ENCODE measurements around the gene SMDT1.
"Not testable (repeated sequence)": the region's sequence is repeated elsewhere in the genome, so short reads cannot be mapped to it uniquely, and the experiment has no call there.

The SMDT1 gene

DNA sequence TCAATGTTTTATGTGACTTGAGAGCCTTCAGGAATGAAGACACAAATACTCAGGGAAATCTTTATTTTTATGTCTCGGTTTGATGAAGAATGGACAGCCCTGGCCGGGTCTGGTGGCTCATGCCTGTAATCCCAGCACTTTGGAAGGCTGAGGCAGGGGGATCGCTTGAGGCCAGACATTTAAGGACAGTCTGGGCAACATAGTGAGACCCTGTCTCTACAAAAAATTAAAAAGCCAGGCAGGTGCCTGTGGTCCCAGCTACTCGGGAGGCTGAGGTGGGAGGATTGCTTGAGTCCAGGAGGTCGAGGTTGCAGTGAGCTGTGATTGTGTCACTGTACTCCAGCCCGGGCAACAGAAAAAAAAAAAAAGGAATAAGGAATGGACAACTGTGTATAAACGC is 8.0 kb upstream of the SMDT1 start:
- DNase-seq, result not testable (repeated sequence)

DNA sequence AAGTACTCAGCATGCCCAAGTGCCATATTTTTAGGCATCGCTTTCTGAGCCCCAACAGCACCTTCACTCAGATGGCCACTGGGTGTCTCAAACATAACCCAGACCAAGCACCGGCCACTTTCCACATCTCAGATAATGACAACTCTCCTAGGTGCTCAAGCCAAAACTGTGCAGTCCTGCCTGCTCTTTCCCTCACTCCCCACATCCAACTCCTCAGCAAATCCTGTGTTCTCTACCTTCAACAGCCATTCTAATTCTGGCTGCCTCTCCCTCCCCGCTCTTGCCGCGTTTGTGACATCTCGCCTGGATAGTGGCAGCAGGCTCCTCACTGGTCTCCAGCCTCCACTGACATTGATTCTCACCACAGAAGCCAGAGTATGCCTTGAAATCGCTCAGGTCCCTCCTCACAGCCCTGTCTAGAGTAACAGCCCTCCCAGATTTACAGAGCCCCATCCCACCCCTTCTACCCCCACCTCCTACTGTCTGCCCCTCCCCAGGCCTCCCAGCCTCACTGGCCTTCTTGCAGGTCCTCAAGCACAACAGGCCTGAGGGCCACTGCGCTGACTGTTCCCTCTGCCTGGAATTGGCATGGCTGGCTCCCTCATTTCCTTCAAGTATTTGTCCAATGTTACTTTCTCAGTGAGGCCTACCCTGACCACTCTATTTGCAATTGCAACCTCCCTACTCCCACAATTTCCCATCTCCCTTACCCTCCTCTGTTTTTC is 6.7 kb upstream of the SMDT1 start:
- DNase-seq, result no peak

DNA sequence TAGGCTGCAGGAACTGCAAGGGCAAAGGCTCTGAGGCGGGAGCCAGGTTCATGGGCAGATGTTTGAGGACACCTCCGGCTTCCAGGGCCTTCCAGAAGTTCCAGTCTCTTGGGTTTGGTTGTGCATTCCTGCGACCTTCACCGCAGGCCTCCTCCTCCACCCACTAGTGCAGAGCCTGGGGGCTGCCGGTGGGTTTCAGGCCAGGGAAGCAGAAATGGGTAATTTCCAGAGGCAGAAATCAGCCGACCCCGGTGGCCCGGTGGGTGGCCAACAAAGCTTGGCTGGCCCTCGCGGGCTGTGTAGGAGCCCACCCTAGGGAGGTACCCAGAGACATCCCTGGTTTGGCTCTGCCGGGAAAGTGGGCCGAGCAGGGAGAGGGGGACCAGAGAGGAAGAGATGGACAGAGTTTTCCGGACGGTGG is 5.9 kb upstream of the SMDT1 start:
- DNase-seq, result no peak

DNA sequence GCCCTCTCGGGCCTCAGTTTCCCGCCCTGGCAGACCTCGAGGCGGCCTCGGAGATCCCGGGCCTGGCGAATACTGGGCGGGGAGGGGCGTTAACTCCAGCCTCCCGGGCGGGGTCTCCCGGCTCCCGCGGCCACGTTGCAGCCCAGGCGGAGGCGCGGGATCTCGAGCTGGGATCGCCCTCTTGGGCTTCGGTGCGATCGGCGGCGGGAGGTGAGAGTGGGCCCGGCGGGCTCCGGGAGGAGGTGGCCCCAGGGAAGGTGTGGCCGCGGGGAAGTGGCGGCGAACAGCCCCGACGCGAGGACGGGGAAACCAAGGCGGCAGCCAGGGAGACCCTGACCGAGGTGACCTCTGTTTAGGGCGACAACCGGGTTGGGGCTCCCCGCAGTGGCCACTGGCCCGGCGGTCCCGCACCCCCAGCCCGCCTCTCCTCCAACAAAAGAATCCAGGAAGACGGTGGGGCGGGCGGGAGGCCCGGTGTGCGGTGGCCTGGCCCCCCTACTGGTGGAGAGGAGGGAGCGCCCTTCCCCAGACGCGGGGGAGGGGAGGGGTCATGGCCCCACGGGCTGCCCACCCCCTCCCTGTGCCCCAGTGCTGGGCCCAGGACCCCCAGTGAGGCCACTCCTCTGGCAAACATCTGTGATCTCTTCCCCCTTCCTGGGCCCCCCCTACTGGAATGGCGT is 5.2 kb upstream of the SMDT1 start, which contains the start of gene PHETA2:
TSS of gene PHETA2 (plus strand) at position 117 of the 680 bp plus-strand sequence. CDS start 3,046 bp downstream, outside the sequence.
- no peak for DNase-seq

DNA sequence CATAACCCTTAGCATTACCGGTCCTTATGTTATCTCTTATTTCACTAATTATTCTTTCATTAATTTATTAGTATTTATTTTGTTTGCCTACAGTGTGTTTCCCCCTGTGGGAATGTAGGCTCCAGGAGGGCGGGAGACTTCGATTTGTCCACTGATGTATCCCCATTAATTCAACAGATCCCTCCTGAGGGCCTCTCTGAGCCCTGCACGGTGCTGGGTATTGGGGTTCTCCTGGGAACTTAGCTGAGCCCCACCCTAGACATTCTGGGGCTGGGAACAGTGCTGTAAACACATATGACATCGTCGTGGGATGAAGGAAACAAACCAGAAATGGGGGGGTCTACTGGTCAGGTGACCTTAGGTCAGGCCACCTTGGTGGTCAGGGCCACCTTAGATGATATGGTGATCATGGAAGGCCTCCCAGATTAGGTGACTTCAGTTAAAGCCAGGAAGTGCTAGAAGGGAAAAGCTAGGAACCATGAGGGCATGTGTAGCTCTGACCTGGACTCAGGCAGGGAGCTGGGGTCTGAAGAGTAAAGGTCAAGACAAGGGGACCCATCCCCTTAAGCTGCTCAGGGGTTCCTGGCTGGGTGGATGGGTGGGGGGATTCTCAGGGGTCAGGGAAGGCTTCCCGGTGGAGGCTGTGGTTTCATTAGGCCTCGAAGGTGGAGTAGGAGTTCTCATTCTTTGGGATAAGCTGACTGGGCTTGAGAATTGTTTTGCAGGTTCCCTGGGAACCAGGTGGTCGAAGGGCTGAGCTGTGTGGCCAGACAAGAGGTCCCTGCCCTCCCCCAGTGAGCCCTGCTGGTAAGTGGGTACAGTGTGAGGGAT is 4.4 kb upstream of the SMDT1 start:
- no peak for DNase-seq

DNA sequence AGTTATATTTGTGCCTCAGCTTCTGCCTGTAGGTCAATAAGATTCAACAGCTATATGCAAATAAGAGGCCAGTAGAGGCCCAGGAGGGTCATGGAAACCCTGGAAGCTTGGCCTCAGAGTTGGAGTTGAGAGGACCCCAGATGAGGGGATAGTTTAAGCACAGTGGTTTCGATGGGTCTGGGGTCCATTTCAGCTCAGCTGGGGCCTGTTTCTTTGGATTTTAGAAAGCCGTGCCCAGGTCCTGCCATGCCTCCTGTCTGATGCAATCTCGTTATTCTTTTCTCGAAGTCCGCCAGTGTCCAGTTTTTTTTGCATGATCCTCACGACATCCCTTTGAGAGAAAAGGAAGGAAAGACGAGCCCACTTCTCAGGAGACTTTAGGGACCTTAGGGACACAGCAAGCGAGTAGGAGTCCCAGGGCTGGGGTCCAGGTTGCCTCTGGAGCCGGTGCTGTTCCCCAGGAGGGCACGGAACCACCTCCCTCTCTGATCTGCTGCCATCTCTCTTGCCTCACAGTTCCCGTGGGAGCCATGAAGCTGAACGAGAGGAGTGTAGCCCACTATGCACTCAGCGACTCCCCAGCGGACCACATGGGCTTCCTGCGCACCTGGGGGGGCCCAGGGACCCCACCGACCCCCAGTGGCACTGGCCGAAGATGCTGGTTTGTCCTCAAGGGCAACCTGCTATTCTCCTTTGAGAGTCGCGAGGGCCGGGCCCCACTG is 2.6 kb upstream of the SMDT1 start:
- DNase-seq, result no peak

DNA sequence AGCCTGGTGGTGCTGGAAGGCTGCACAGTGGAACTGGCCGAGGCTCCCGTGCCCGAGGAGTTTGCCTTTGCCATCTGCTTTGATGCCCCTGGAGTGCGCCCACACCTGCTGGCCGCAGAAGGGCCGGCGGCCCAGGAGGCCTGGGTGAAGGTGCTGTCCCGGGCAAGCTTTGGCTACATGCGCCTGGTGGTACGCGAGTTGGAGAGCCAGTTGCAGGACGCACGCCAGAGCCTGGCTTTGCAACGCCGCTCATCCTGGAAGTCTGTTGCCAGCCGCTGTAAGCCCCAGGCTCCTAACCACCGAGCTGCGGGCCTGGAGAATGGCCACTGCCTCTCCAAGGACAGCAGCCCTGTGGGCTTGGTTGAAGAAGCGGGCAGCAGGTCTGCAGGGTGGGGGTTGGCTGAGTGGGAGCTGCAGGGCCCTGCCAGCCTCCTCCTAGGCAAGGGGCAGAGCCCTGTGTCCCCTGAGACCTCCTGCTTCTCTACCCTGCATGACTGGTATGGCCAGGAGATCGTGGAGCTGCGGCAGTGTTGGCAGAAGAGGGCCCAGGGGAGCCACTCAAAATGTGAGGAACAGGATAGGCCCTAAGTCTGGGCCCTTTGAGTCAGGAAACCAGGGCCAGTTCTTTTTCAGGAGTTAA is 1.9 kb upstream of the SMDT1 start:
- no peak for DNase-seq

DNA sequence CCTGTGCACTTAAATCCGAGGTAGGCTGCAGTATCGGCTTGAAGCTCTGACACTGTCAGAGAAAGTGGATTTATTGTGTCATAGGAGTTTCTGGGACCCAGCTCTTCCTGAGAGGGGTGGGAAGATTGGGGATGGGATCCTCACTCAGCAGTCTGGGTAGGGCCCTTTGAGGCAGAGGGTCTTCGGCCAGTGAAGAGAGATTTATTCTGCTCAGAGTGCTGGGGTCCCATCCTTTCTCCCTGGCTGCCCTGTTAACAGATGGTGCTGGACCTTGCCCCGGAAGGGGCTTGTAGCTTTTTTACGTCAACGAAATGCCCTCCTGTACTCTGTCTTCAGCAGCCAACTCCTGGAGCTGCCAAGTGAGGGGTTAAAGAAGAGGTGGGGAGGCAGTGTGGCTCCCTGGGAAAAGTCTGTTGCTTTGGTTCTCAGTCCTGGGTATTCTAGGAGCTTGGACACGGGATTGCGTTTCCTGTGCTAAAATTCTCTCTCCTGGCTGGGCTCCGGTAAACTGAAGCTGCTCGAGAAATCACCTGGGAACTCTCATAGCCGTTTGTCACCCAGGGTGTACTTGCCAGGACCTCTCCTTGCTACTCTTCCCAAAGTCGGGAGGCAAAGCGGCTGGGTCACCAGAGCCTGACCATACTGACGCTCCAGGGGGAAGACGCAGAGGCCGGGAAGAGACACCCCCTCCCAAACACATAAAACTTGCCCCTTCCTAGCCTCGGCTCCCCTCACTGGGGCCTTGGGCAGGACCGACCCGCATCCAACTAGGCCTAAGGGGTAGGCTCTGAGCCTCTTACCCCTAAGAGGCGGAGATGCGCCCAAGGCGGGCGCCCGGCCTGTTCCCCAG is 806 bp upstream of the SMDT1 start:
- DNase-seq, result peak; percentile 10

DNA sequence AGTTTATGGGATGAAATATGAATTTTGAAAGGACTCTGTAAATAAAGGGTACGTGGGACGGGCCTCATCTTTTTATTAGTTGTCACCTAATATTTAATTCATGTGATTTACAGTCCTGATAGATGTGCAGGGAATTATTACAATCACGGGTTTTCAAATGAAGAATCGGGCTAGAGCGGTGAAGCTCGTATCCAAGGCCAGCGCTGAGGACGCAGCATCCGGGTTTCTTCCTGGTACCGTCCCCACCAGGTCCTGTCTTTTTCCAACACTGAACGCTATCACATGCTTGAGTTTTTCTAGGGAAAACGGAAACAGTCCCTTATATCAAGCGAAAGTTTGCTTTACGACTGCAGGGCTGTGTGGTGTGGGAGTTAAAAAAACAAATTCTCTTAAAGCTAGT is 787 bp downstream of the SMDT1 start:
- no peak for DNase-seq

DNA sequence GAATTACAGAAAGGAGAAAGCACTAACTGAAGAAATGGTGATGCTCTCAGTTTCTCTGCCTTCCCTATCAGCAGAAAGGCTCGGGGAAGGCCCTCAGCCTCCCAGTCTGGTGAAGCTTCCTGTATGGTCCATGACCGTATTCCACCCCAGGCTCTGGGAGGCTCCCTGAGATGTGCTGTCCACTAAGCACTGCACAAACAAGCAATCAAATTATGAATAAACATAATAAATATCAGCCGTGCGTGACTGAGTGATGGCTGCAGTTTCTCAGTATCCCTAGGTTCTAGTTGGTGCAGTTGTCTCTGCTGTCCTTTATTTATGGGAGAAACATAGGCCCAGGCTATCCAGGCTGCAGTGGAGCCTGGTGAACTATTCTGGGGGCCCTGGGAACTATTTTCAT is 3.6 kb downstream of the SMDT1 start:
- DNase-seq, result no peak

DNA sequence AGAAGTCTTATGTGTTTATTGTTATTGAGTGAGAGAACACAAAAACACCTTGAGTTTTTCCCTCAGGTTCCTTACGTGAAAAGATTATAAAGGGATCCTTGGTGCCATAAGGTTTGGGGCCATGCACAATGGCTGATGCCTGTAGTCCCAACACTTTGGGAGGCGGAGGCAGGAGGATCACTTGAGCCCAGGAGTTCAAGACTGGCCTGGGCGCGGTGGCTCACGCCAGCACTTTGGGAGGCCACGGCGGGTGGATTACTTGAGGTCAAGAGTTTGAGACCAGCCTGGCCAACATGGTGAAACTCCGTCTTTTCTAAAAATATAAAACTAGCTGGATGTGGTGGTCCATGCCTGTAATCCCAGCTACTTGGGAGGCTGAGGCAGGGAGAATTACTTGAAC is 5.4 kb downstream of the SMDT1 start:
- DNase-seq, result no peak

DNA sequence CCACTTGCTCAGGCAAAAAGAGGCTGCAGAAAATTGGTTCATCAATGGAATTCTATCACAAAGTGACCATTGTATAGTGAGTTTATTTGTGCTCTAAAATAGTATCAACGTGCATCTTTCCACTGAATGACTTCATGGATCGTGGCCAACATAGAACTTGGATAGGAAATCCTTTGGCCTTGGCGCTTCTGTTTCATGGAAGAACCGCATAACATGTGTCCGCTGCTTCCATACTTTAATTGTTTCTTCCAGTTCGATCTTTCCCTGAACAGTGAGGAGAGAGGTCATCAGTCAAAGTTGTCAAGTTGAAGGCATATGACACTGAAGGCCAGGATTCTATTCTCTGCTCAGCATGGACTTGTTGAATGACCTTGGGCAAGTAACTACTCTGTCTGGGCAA is 6.6 kb downstream of the SMDT1 start:
- no peak for DNase-seq

DNA sequence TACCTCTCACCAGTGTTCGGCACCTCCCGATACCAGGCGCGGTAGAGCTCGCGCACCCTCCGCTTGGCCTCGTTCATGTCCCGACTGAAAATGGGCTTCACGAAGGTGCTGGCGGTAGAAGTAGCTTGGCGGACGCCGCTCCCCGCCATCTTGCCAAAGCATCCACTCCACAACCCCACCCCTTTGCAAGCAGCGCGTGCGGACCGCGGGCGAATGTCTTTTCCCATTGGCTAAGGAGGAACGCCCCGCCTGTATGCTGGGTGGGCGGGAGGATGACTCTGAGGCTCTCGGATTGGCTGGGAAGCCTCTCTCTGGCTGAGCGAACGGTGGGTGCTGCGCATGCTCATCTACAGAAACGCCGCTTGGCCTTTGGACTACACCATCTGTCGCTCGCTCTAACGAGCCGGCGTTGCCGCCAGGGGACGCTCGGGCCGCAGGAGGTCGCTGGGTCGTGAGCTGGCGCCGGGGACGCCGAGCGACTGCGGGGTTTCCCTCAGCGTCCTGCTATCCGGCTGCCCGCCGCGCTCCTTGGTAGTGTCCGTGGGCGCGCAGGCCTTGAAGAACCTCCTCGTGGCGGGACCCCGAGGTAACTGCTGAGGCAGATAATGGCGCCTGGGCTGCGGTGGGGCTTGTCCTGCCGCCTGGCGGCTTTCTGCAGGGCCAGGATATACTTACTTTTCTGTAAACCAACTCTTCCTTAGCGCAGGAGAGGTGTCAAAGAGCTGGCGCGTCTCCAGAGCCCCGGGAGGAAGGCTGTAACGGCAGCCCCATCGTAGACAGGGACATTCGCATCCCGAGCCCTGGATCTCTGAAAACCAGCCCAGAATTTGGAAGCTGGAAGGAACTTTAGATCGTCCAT is 11.3 kb downstream of the SMDT1 start, which contains the start of gene NDUFA6:
TSS of gene NDUFA6 (minus strand) at position 177 of the 859 bp plus-strand sequence. CDS start at position 149, 28 bp downstream.
- peak; percentile 90 for DNase-seq

DNA sequence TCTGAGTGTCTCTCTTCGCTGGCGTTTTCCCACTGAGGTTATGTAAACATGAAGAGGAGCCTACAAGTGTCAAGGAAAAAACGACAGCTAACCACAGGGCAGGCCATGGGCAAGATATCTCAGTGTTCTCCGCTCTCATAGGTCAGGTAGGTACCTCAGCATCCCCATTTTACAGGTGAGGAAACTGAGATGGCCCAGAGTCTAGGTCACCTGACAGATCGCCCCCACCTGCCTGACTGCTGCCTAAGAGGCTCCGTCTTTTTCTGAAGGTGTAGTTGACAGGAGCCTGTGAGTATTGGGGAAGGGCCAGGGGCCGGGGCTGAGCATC is 11.9 kb downstream of the SMDT1 start:
- DNase-seq, result no peak

DNA sequence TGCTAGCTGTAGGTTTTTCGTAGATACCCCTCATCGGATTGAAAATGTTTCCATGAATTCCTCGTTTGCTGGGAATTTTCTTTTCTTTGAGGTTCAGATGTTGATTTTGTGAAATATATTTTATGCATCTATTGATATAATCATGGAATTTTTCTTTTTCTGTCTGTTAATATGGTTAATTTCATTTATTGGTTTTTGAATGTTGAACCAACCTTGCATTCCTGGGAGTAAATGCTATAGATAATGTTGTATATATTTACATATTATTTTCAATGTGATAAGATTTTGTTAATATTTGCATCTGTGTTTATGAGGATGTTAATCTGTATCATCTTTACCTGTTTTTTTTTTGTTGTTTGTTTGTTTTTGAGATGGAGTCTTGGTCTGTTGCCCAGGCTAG is 21.7 kb downstream of the SMDT1 start:
- no peak for DNase-seq

DNA sequence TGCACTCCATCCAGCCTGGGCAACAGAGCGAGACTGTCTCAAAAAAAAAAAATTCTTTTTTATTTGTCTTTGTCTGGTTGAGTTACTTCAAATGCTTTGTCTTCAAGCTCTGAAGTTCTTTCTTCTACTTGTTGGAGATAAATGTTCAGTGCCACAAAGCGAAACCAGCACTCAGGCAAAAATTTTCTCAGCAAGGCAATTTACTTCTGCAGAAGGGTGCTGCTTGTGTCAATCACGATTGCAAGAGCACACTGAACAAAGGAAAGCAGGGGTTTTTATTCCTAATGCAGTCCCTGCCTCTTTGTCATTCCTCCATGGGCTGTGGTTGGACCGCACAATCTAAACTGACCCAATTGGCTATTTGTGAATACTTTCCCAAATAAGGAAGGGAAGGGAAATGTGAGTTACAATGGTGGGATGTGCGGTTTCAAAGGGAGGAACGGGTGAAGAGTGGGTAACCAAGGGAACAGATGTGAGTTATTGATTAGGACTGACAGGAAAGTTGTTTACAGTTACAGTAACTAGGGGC is 24.9 kb downstream of the SMDT1 start:
- not testable (repeated sequence) for DNase-seq

DNA sequence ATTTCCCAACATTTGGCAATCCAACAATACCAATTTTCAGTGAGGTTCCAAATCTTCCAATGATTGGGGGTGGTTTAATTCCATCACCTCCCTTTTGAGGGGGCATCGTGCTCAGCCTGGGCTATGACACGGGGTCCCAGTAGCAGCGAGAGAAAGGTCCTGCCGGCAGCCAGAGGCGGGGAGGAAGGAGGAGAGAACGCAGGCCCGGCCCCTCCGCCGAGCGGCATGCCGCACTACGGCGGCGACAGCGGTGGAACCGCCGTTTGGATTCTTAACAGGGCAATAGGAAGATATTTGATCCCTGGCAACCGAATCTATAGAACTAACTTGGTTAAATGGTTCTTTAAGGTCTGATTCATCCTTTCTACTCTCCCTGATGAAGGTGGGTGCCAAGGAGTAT is 29.3 kb downstream of the SMDT1 start:
- DNase-seq, result no peak

DNA sequence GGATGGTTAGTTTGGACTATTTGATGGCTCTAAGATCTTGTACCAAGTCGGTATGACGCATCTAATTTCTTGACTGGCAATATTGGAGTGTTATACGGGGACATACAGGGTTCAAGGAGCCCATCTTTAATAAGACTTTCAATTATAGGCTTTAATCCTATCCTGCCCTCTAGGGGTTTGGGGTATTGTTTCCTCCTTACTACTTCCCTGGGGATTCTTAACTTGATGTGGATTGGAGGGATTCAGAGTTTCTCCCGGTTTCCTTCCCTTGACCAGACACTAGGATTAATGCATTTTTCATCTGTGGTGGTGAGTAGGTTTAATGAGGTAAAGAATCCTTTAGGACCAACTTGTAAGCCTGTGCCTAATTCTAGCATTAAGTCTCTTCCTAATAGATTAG is 32.3 kb downstream of the SMDT1 start:
- no peak for DNase-seq

DNA sequence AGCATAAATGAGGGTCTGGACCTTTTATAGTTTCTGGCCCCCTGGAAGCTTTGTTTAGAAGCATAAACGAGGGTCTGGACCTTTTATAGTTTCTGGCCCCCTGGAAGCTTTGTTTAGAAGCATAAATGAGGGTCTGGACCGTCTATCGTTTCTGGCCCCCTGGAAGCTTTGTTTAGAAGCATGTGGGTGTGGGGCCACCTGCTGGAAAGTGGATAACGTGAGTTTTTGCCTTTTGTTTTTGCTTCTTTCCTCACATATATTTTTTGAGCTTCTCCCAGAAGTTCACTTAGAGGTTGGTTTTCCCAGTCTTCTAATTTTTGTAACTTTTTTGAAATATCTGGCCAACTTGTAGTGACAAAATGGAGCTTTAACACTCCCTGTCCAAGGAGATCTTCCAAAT is 33.3 kb downstream of the SMDT1 start:
- not testable (repeated sequence) for DNase-seq

DNA sequence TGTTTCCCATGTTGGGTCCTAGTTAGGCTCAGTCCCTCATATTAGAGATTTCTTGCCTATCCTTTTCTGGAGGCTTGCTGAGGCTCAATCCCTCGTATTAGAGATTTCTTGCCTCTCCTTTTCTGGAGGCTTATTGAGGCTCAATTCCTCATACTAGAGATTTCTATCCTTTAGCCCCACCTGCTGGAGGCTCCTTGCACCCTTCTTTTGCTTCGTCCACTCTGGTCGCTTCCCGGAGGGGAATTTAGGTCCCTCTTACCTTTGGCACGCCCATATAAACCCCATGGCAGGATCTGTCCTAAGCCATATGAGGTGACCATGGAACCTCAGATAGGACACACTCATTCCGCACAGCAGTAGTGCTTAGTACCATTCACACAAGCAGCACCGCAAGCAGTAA is 35.2 kb downstream of the SMDT1 start:
- no peak for DNase-seq

Data from NCI-H510A treated with DMSO at 0.1 percent for 48 hours (cell line).